Measurements from ENCODE around the gene TIMM17A.

The TIMM17A gene

GRCh38 chr1:201985355-201985754 is 30.1 kb downstream of the TIMM17A start:
- DNase-seq = no peak

GRCh38 chr1:201988601-201989000 is 33.3 kb downstream of the TIMM17A start:
- no peak for DNase-seq

- DNase-seq = no peak
Observed at GRCh38 chr1:201989354-201990128, 34.2 kb downstream of the TIMM17A start.

- DNase-seq = no peak
Observed at GRCh38 chr1:201990427-201990826, 35.1 kb downstream of the TIMM17A start.

GRCh38 chr1:201999625-202000238 is 44.4 kb downstream of the TIMM17A start:
- no peak for DNase-seq

GRCh38 chr1:202002507-202002906 is 47.2 kb downstream of the TIMM17A start:
- no peak for DNase-seq

- no peak for DNase-seq
Observed at GRCh38 chr1:202004711-202005110, 49.4 kb downstream of the TIMM17A start.

- DNase-seq = no peak
Observed at GRCh38 chr1:202005958-202006357, 50.7 kb downstream of the TIMM17A start.

- DNase-seq = no peak
Observed at GRCh38 chr1:202007304-202007703, 52.0 kb downstream of the TIMM17A start.

- DNase-seq = no peak
Observed at GRCh38 chr1:202007805-202008489, 52.6 kb downstream of the TIMM17A start.

GRCh38 chr1:202009326-202010179 is 54.2 kb downstream of the TIMM17A start:
- peak; percentile 40 to 41 for DNase-seq

- no peak for DNase-seq
Observed at GRCh38 chr1:202010180-202011015, 55.1 kb downstream of the TIMM17A start, which contains the start of gene ELF3. ELF3 (plus strand) TSS chr1:202010587; CDS start chr1:202011137, 550 bp downstream.

- DNase-seq = no peak
Observed at GRCh38 chr1:202011994-202012393, 56.7 kb downstream of the TIMM17A start.

- no peak for DNase-seq
Observed at GRCh38 chr1:202012544-202013478, 57.5 kb downstream of the TIMM17A start.

GRCh38 chr1:202013603-202014002 is 58.3 kb downstream of the TIMM17A start:
- no peak for DNase-seq

GRCh38 chr1:202014060-202014459 is 58.8 kb downstream of the TIMM17A start:
- no peak for DNase-seq

- DNase-seq = no peak
Observed at GRCh38 chr1:202014915-202015661, 59.8 kb downstream of the TIMM17A start.

- no peak for DNase-seq
Observed at GRCh38 chr1:202015662-202015937, 60.3 kb downstream of the TIMM17A start.

GRCh38 chr1:202016022-202016810 is 60.9 kb downstream of the TIMM17A start:
- no peak for DNase-seq

Measured in stimulated activated CD4-positive, alpha-beta T cell treated with anti-CD3 and anti-CD28 coated beads, Interleukin-4, amount 100 ng/mL, for 4 hours (primary cell).